ENCODE results near the gene ARMC10.
"Not testable (repeated sequence)": the region's sequence is repeated elsewhere in the genome, so short reads cannot be mapped to it uniquely, and the experiment has no call there.

Gene ARMC10

GRCh38 chr7:103101543-103101942 lies 26.6 kb downstream of the ARMC10 start:
- TF ChIP-seq CTCF (IDR thresholded peaks at IDR 0.05) = no peak

GRCh38 chr7:103106005-103106702 lies 31.2 kb downstream of the ARMC10 start:
- Histone ChIP-seq H3K36me3 (no peaks in the 10 kb centered on the region), H3K4me1 (ENCODE audit: control insufficient read depth in 1 of 2, insufficient read depth in 1 of 2, low read depth in 1 of 2, low read length in 1 of 2) (no peaks in the 10 kb centered on the region), H3K9me3 (no peaks in the 10 kb centered on the region), H3K27ac (no peak overlapping the region), H3K27me3 (no peaks in the 10 kb centered on the region), H3K4me3 (ENCODE audit: low read depth in 1 of 2, low read length in 1 of 2) (no peak overlapping the region)
- TF ChIP-seq CTCF (IDR thresholded peaks at IDR 0.05) = no peak

More at GRCh38 chr7:103101543-103101942, 26.6 kb downstream of the ARMC10 start:
- peaks cover 7% of the 10 kb centered on the region for H3K36me3 ChIP-seq
- no peak overlapping the region for H3K4me3 ChIP-seq (ENCODE audit: low read depth in 1 of 2, low read length in 1 of 2)
- H3K27ac ChIP-seq = no peak overlapping the region
- no peaks in the 10 kb centered on the region for H3K4me1 ChIP-seq (ENCODE audit: control insufficient read depth in 1 of 2, insufficient read depth in 1 of 2, low read depth in 1 of 2, low read length in 1 of 2)
- H3K9me3 ChIP-seq = no peaks in the 10 kb centered on the region
- no peaks in the 10 kb centered on the region for H3K27me3 ChIP-seq

- H3K36me3 ChIP-seq; H3K4me1 ChIP-seq (ENCODE audit: control insufficient read depth in 1 of 2, insufficient read depth in 1 of 2, low read depth in 1 of 2, low read length in 1 of 2); H3K27ac ChIP-seq; H3K4me3 ChIP-seq (ENCODE audit: low read depth in 1 of 2, low read length in 1 of 2); H3K27me3 ChIP-seq; H3K9me3 ChIP-seq: not testable (repeated sequence)
Measured at GRCh38 chr7:103106703-103107070, 31.7 kb downstream of the ARMC10 start.

- H3K27me3 ChIP-seq = no peaks in the 10 kb centered on the region
- no peak for TF ChIP-seq CTCF (IDR thresholded peaks at IDR 0.05)
- H3K36me3 ChIP-seq = no peaks in the 10 kb centered on the region
- H3K4me3 ChIP-seq (ENCODE audit: low read depth in 1 of 2, low read length in 1 of 2) = no peak overlapping the region
- no peak overlapping the region for H3K27ac ChIP-seq
- H3K9me3 ChIP-seq = no peaks in the 10 kb centered on the region
- no peaks in the 10 kb centered on the region for H3K4me1 ChIP-seq (ENCODE audit: control insufficient read depth in 1 of 2, insufficient read depth in 1 of 2, low read depth in 1 of 2, low read length in 1 of 2)
Measured at GRCh38 chr7:103113164-103113563, 38.2 kb downstream of the ARMC10 start.

GRCh38 chr7:103114576-103115008 lies 39.7 kb downstream of the ARMC10 start:
- H3K36me3 ChIP-seq = peaks cover 2% of the 10 kb centered on the region
- TF ChIP-seq CTCF (IDR thresholded peaks at IDR 0.05) = no peak
- no peaks in the 10 kb centered on the region for H3K9me3 ChIP-seq
- no peak overlapping the region for H3K4me3 ChIP-seq (ENCODE audit: low read depth in 1 of 2, low read length in 1 of 2)
- no peaks in the 10 kb centered on the region for H3K4me1 ChIP-seq (ENCODE audit: control insufficient read depth in 1 of 2, insufficient read depth in 1 of 2, low read depth in 1 of 2, low read length in 1 of 2)
- H3K27ac ChIP-seq = no peak overlapping the region
- no peaks in the 10 kb centered on the region for H3K27me3 ChIP-seq

GRCh38 chr7:103115771-103116170 lies 40.8 kb downstream of the ARMC10 start:
- Histone ChIP-seq H3K27ac (no peak overlapping the region), H3K36me3 (peaks cover 5% of the 10 kb centered on the region), H3K4me3 (ENCODE audit: low read depth in 1 of 2, low read length in 1 of 2) (no peak overlapping the region), H3K27me3 (no peaks in the 10 kb centered on the region), H3K4me1 (ENCODE audit: control insufficient read depth in 1 of 2, insufficient read depth in 1 of 2, low read depth in 1 of 2, low read length in 1 of 2) (no peaks in the 10 kb centered on the region), H3K9me3 (no peaks in the 10 kb centered on the region)
- TF ChIP-seq CTCF (IDR thresholded peaks at IDR 0.05) = no peak
